HG02623 (cell line): ENCODE measurements around the gene TSG101.

ENCODE experiments used
- ATAC-seq: cut with Tn5 transposase; IDR thresholded peaks from one replicate; pipeline ENCODE4 v1.9.1; 2021; ENCODE audit warnings: moderate library complexity; ENCODE audit not compliant: unreplicated experiment

Gene TSG101

GRCh38 chr11:18495271-18495670 lies 31.5 kb downstream of the TSG101 start:
- ATAC-seq = no peak

GRCh38 chr11:18493310-18493709 lies 33.4 kb downstream of the TSG101 start:
- ATAC-seq = no peak

- ATAC-seq = no peak
These were observed 33.9 kb downstream of the TSG101 start for GRCh38 chr11:18492888-18493287.

GRCh38 chr11:18491924-18492323 lies 34.8 kb downstream of the TSG101 start:
- ATAC-seq = no peak

GRCh38 chr11:18490736-18491485 lies 35.8 kb downstream of the TSG101 start:
- ATAC-seq = no peak

GRCh38 chr11:18490319-18490718 lies 36.4 kb downstream of the TSG101 start:
- ATAC-seq = no peak

- no peak for ATAC-seq
These were observed 40.7 kb downstream of the TSG101 start for GRCh38 chr11:18485913-18486528.

GRCh38 chr11:18479063-18479462 lies 47.7 kb downstream of the TSG101 start:
- ATAC-seq = no peak

- no peak for ATAC-seq
These were observed 54.2 kb downstream of the TSG101 start for GRCh38 chr11:18472587-18472986.

- ATAC-seq = no peak
These were observed 54.7 kb downstream of the TSG101 start for GRCh38 chr11:18471995-18472394.

GRCh38 chr11:18468961-18469360 lies 57.8 kb downstream of the TSG101 start:
- ATAC-seq = no peak

GRCh38 chr11:18468059-18468458 lies 58.7 kb downstream of the TSG101 start:
- ATAC-seq = no peak

GRCh38 chr11:18466402-18466801 lies 60.3 kb downstream of the TSG101 start:
- no peak for ATAC-seq

GRCh38 chr11:18463439-18463838 lies 63.3 kb downstream of the TSG101 start:
- no peak for ATAC-seq

- no peak for ATAC-seq
These were observed 64.8 kb downstream of the TSG101 start for GRCh38 chr11:18461909-18462308.

- no peak for ATAC-seq
These were observed 67.1 kb downstream of the TSG101 start for GRCh38 chr11:18459634-18460033.

GRCh38 chr11:18457450-18457849 lies 69.3 kb downstream of the TSG101 start:
- ATAC-seq = no peak

- ATAC-seq = no peak
These were observed 70.9 kb downstream of the TSG101 start, which contains the start of gene LDHAL6A for GRCh38 chr11:18455686-18456372. Gene LDHAL6A, plus strand, starts transcription at chr11:18455856. Its CDS starts 825 bp downstream, at chr11:18456681.

- no peak for ATAC-seq
These were observed 73.8 kb downstream of the TSG101 start for GRCh38 chr11:18452927-18453326.

- ATAC-seq = no peak
These were observed 77.5 kb downstream of the TSG101 start for GRCh38 chr11:18449251-18449650.

GRCh38 chr11:18438691-18439090 lies 88.1 kb downstream of the TSG101 start:
- no peak for ATAC-seq
